Kidney epithelial cell (primary cell): ENCODE measurements around the gene HK1. TPM values are rescaled to one million over a fixed set of nuclear protein-coding genes. Genes with fewer than 3 reads are reported as not detected.

Experiments
- DNase-seq: peaks from one replicate; pipeline ENCODE4 v3.0.0-alpha.2; 2010; ENCODE audit warnings: low read depth
- H3K27me3 ChIP-seq: 2 replicates; pipeline ENCODE4 v1.6.0; 2011; ENCODE audit warnings: low read length; ENCODE audit not compliant: control insufficient read depth, insufficient read depth
- H3K36me3 ChIP-seq: 2 replicates; pipeline ENCODE4 v1.5.1; 2011; ENCODE audit warnings: low read length; ENCODE audit not compliant: control insufficient read depth, insufficient read depth
- H3K4me3 ChIP-seq: 2 replicates; pipeline ENCODE4 v1.5.1; 2011; ENCODE audit warnings: low read depth, mild to moderate bottlenecking, control low read depth, low read length
- CTCF ChIP-seq: IDR thresholded peaks from 2 replicates; pipeline ENCODE4 v1.5.1; 2011; ENCODE audit warnings: mild to moderate bottlenecking, moderate library complexity, low read length, control low read depth, inconsistent platforms; ENCODE audit not compliant: insufficient read depth, poor library complexity, severe bottlenecking
- total RNA-seq: library from RNA; depleted of rRNA; stranded (reverse); fragments of >200 nt; gene quantifications from 2 replicates; pipeline ENCODE4 v1.2.3, GENCODE V29; 2015

The HK1 gene
- total RNA-seq, 1 donor from 2014 or later: 81.7 TPM

- no peak for DNase-seq
- Histone ChIP-seq H3K27me3 (no peaks in the 10 kb centered on the region), H3K4me3 (no peak overlapping the region), H3K36me3 (peaks cover 3% of the 10 kb centered on the region)
- no peak for TF ChIP-seq CTCF
Observed at GRCh38 chr10:69364232-69364940, 86.1 kb downstream of the HK1 start.

GRCh38 chr10:69366738-69367137 lies 88.4 kb downstream of the HK1 start:
- TF ChIP-seq CTCF: no peak
- no peak for DNase-seq
- peaks cover 3% of the 10 kb centered on the region for H3K36me3 ChIP-seq
- no peaks in the 10 kb centered on the region for H3K27me3 ChIP-seq
- no peak overlapping the region for H3K4me3 ChIP-seq

- DNase-seq: no peak
- TF ChIP-seq CTCF: no peak
- Histone ChIP-seq H3K4me3 (no peak overlapping the region), H3K27me3 (no peaks in the 10 kb centered on the region), H3K36me3 (peaks cover 3% of the 10 kb centered on the region)
Observed at GRCh38 chr10:69367469-69367868, 89.2 kb downstream of the HK1 start.

- no peak for TF ChIP-seq CTCF
- Histone ChIP-seq H3K4me3 (no peak overlapping the region), H3K36me3 (no peaks in the 10 kb centered on the region), H3K27me3 (no peaks in the 10 kb centered on the region)
- DNase-seq: no peak
Observed at GRCh38 chr10:69372126-69372980, 94.1 kb downstream of the HK1 start.

- Histone ChIP-seq H3K4me3 (no peak overlapping the region), H3K27me3 (no peaks in the 10 kb centered on the region), H3K36me3 (peaks cover 1% of the 10 kb centered on the region)
- DNase-seq: no peak
- no peak for TF ChIP-seq CTCF
Observed at GRCh38 chr10:69374242-69374641, 95.9 kb downstream of the HK1 start.
